HL-60 (cell line): ENCODE results near the gene MAP3K5.

ENCODE experiments used
- DNase-seq, 2 experiments: peaks; one replicate each; pipeline ENCODE4 v3.0.0-alpha.2; 2010 to 2020; ENCODE audit warnings: low read depth in 1 of 2, low spot score in 1 of 2
- H3K27ac ChIP-seq: fragments of 250-450 bp; sonication (Bioruptor Pico); replicated peaks from 2 replicates; pipeline ENCODE4 v1.5.1; 2020; ENCODE audit warnings: mild to moderate bottlenecking, moderate library complexity
- H3K27me3 ChIP-seq: fragments of 250-450 bp; sonication (Bioruptor Pico); 2 replicates; pipeline ENCODE4 v1.5.1; 2021; ENCODE audit warnings: mild to moderate bottlenecking, moderate library complexity; ENCODE audit not compliant: insufficient read depth, poor library complexity, severe bottlenecking
- H3K4me3 ChIP-seq: replicated peaks from 2 replicates; pipeline ENCODE4 v1.5.1; 2011; ENCODE audit warnings: mild to moderate bottlenecking, control low read depth, low read length; ENCODE audit not compliant: insufficient read depth
- GABPA ChIP-seq: IDR thresholded peaks from 2 replicates; pipeline ENCODE4 v1.6.1; 2012; ENCODE audit warnings: low read depth
- POLR2AphosphoS5 ChIP-seq: IDR thresholded peaks from 2 replicates; pipeline ENCODE4 v1.6.1; 2012; ENCODE audit warnings: low read depth
- SPI1 ChIP-seq: IDR thresholded peaks from 2 replicates; pipeline ENCODE4 v1.6.1; 2012; ENCODE audit warnings: low read depth, mild to moderate bottlenecking, borderline replicate concordance
- TF ChIP-seq, protein P1 (sequence below): IDR thresholded peaks from 2 replicates; pipeline ENCODE4 v1.6.1; 2012; ENCODE audit warnings: low read depth; ENCODE audit not compliant: insufficient replicate concordance
- TF ChIP-seq, protein P2 (sequence below): IDR thresholded peaks from one replicate; pipeline ENCODE4 v1.5.1; 2011; ENCODE audit warnings: low read length, control low read depth, inconsistent platforms; ENCODE audit not compliant: insufficient read depth

Gene MAP3K5

DNA sequence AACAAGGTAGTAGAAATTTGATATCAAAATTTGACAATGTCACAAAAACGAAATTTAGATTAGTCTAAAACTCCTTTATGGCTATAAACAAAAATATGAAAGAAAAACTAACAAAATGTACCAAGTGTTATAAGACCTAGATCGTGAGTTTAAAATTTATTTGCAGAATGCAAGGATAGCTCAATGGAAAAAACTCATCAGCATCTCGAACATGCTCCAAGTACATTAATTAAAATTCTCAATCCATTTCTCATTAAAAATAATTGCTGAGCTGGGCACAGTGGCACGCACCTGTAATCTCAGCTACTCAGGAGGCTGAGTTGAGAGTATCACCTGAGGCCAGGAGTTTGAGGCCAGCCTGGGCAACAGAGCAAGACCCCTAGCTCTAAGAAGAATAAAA lies 70.8 kb downstream of the MAP3K5 start:
- DNase-seq = no peak
- no peak overlapping the region for H3K4me3 ChIP-seq
- no peaks in the 10 kb centered on the region for H3K27me3 ChIP-seq
- TF ChIP-seq GABPA = no peak
- H3K27ac ChIP-seq = no peak overlapping the region

DNA sequence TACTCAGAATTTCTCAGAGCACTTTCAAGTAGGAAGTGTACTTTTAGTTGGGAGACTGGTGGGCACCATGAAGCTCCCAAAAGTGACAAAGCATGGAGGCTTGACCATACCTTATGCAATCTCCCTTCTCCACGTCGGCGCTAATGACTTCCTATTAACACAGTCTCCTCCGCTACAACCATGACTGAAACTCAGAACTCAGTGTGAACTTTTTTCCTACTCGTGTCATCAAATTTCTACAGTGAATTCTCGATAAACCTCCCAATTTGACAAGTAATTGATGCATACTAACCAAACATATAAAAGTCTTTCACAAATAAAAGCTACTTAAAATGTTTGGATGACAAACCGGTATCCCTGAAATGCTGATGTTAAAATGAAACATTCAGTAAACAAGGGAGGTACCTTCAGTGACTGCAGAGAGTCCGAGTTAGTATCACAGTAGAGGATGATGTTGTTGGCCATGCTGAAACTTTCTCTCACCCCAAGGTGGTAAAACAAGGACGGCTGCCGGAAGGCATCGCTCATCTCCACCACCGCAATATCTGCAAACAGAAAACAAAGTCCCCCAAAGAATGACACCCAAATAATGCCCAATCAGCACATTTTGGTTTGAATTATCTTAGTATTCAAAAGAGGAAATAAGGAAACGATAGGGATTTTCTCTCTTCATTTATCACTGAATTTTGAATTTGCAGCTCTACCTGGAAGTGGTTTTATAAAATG lies 72.1 kb downstream of the MAP3K5 start:
- H3K4me3 ChIP-seq = no peak overlapping the region
- TF ChIP-seq, protein P1, sequence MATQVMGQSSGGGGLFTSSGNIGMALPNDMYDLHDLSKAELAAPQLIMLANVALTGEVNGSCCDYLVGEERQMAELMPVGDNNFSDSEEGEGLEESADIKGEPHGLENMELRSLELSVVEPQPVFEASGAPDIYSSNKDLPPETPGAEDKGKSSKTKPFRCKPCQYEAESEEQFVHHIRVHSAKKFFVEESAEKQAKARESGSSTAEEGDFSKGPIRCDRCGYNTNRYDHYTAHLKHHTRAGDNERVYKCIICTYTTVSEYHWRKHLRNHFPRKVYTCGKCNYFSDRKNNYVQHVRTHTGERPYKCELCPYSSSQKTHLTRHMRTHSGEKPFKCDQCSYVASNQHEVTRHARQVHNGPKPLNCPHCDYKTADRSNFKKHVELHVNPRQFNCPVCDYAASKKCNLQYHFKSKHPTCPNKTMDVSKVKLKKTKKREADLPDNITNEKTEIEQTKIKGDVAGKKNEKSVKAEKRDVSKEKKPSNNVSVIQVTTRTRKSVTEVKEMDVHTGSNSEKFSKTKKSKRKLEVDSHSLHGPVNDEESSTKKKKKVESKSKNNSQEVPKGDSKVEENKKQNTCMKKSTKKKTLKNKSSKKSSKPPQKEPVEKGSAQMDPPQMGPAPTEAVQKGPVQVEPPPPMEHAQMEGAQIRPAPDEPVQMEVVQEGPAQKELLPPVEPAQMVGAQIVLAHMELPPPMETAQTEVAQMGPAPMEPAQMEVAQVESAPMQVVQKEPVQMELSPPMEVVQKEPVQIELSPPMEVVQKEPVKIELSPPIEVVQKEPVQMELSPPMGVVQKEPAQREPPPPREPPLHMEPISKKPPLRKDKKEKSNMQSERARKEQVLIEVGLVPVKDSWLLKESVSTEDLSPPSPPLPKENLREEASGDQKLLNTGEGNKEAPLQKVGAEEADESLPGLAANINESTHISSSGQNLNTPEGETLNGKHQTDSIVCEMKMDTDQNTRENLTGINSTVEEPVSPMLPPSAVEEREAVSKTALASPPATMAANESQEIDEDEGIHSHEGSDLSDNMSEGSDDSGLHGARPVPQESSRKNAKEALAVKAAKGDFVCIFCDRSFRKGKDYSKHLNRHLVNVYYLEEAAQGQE = no peak
- no peak for TF ChIP-seq POLR2AphosphoS5
- no peak for TF ChIP-seq SPI1
- TF ChIP-seq, protein P2, sequence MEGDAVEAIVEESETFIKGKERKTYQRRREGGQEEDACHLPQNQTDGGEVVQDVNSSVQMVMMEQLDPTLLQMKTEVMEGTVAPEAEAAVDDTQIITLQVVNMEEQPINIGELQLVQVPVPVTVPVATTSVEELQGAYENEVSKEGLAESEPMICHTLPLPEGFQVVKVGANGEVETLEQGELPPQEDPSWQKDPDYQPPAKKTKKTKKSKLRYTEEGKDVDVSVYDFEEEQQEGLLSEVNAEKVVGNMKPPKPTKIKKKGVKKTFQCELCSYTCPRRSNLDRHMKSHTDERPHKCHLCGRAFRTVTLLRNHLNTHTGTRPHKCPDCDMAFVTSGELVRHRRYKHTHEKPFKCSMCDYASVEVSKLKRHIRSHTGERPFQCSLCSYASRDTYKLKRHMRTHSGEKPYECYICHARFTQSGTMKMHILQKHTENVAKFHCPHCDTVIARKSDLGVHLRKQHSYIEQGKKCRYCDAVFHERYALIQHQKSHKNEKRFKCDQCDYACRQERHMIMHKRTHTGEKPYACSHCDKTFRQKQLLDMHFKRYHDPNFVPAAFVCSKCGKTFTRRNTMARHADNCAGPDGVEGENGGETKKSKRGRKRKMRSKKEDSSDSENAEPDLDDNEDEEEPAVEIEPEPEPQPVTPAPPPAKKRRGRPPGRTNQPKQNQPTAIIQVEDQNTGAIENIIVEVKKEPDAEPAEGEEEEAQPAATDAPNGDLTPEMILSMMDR = no peak
- TF ChIP-seq GABPA = no peak
- H3K27me3 ChIP-seq = no peaks in the 10 kb centered on the region
- DNase-seq = no peak
- no peak overlapping the region for H3K27ac ChIP-seq

DNA sequence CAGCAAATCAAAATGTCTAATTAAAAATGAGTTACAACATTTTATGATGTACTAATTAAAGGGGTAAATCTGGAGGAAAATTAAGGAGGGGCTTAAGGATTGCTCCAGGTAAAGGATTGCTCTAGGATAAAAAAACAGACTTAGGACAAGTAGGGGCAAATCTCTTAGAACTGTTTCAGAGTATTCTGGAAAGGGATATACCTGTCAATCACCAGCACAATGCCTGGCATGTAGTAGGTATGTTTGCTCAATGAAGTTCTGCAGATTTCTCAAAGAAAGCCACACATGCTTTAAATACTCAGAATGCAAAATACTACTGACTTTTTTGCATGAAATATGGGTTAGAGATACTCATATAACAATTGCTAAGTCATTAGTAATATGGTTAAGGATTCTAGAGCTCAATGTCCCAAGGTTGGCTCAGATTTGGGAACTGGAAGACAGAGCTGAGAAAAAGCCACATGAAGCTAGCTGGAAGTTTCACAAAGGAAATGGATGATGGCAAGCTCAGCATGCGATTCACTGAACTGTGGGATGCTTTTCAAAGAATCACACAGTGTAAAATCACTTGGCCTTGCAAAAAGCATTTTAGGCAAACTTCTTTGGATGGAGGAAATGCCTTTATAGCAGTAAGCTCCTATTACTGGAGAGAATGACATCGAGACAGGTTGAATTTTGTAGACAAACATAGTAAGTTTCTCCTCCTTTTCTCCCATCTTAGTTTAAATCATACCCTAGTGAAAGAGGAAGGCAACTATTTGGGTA lies 72.8 kb downstream of the MAP3K5 start:
- H3K27ac ChIP-seq = no peak overlapping the region
- TF ChIP-seq, protein P2 = no peak
- TF ChIP-seq GABPA (no peak), POLR2AphosphoS5 (no peak), SPI1 (no peak)
- TF ChIP-seq, protein P1 = no peak
- H3K27me3 ChIP-seq = no peaks in the 10 kb centered on the region
- H3K4me3 ChIP-seq = no peak overlapping the region
- DNase-seq = no peak

DNA sequence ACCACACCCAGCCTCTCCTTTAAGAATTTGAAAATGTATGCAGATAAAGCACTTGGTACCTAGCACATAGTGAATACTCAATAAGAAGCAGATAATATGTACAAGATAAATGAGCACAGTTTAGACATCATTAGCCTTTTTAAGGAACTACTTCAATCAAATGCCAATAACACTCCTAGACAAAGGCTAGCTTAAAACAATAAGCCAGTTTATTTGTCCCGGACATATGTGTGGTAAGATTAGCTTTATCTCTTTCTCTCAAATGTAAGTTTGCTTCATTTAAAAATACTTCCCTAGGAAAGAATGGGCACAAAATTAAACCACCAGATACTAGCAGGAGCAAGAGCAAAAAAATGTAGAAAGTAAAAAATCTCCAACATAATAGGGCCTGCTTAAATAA lies 73.8 kb downstream of the MAP3K5 start:
- Histone ChIP-seq H3K4me3 (no peak overlapping the region), H3K27ac (no peak overlapping the region), H3K27me3 (no peaks in the 10 kb centered on the region)
- no peak for DNase-seq
- TF ChIP-seq, protein P2 = no peak
- TF ChIP-seq GABPA (no peak), POLR2AphosphoS5 (no peak), SPI1 (no peak)
- TF ChIP-seq, protein P1 = no peak
